Measurements from ENCODE around the gene IL12RB2.
A peak's percentile ranks its signal among the peaks of the same experiment; 100 is the strongest.

The IL12RB2 gene

GRCh38 chr1:67350783-67351182 lies 43.1 kb downstream of the IL12RB2 start:
- TF ChIP-seq CTCF (IDR thresholded peaks at IDR 0.05; ENCODE audit: low read depth, low read length) = no peak
- H3K4me3 ChIP-seq (ENCODE audit: low read depth, low read length) = no peak overlapping the region
- in situ Hi-C loops (cut with HindIII; ENCODE audit: low sequenced_read_pairs) = no loop called here
- DNase-seq (ENCODE audit: low read depth, low spot score) = no peak

- TF ChIP-seq CTCF (IDR thresholded peaks at IDR 0.05; ENCODE audit: low read depth, low read length) = no peak
- in situ Hi-C loops (cut with HindIII; ENCODE audit: low sequenced_read_pairs) = no loop called here
- H3K4me3 ChIP-seq (ENCODE audit: low read depth, low read length) = no peak overlapping the region
- DNase-seq (ENCODE audit: low read depth, low spot score) = no peak
These were observed 44.5 kb downstream of the IL12RB2 start for GRCh38 chr1:67352211-67352610.

- no peak for TF ChIP-seq CTCF (IDR thresholded peaks at IDR 0.05; ENCODE audit: low read depth, low read length)
- no peak overlapping the region for H3K4me3 ChIP-seq (ENCODE audit: low read depth, low read length)
- in situ Hi-C loops (cut with HindIII; ENCODE audit: low sequenced_read_pairs) = no loop called here
- peak; percentile 90 for DNase-seq (ENCODE audit: low read depth, low spot score)
These were observed 48.2 kb downstream of the IL12RB2 start for GRCh38 chr1:67355745-67356424.

GRCh38 chr1:67359592-67359991 lies 51.9 kb downstream of the IL12RB2 start:
- no peak overlapping the region for H3K4me3 ChIP-seq (ENCODE audit: low read depth, low read length)
- in situ Hi-C loops (cut with HindIII; ENCODE audit: low sequenced_read_pairs) = no loop called here
- DNase-seq (ENCODE audit: low read depth, low spot score) = no peak
- TF ChIP-seq CTCF (IDR thresholded peaks at IDR 0.05; ENCODE audit: low read depth, low read length) = no peak

- in situ Hi-C loops (cut with HindIII; ENCODE audit: low sequenced_read_pairs) = no loop called here
- no peak for TF ChIP-seq CTCF (IDR thresholded peaks at IDR 0.05; ENCODE audit: low read depth, low read length)
- DNase-seq (ENCODE audit: low read depth, low spot score) = no peak
- no peak overlapping the region for H3K4me3 ChIP-seq (ENCODE audit: low read depth, low read length)
These were observed 54.0 kb downstream of the IL12RB2 start for GRCh38 chr1:67361641-67362040.

- TF ChIP-seq CTCF (IDR thresholded peaks at IDR 0.05; ENCODE audit: low read depth, low read length) = no peak
- no peak overlapping the region for H3K4me3 ChIP-seq (ENCODE audit: low read depth, low read length)
- in situ Hi-C loops (cut with HindIII; ENCODE audit: low sequenced_read_pairs) = no loop called here
- DNase-seq (ENCODE audit: low read depth, low spot score) = peak; percentile 17
These were observed 59.8 kb downstream of the IL12RB2 start for GRCh38 chr1:67367370-67368045.

Data from astrocyte of the spinal cord (primary cell).